Spleen (tissue), 11 donors: ENCODE measurements around the gene BMPR1A. TPM values are rescaled to one million over a fixed set of nuclear protein-coding genes. Genes with fewer than 3 reads are reported as not detected.

Experiments
- DNase-seq: peaks from one replicate; pipeline ENCODE4 v3.0.0-alpha.2; 2020
- H3K27ac ChIP-seq, 8 donors: fragments of 200-600 bp; sonication (generic) in 7 of 8; 1 replicate in 4 of 8; 2 replicates in 4 of 8; pipeline versions ENCODE4 v1.5.0 to v1.8.0; 2016 to 2021; ENCODE audit warnings: inconsistent platforms in 4 of 8, mild to moderate bottlenecking in 4 of 8, moderate library complexity in 1 of 8
- H3K27me3 ChIP-seq, 7 donors: fragments of 200-600 bp; sonication (generic) in 6 of 7; replicated peaks in 1 of 7; 1 replicate in 4 of 7; 2 replicates in 3 of 7; pipeline versions ENCODE4 v1.5.0 to v1.8.0; 2016 to 2021; ENCODE audit warnings: inconsistent platforms in 3 of 7, mild to moderate bottlenecking in 1 of 7
- H3K36me3 ChIP-seq, 6 donors: fragments of 200-600 bp; sonication (generic) in 5 of 6; 1 replicate in 4 of 6; 2 replicates in 2 of 6; pipeline versions ENCODE4 v1.5.0 to v1.8.0; 2016 to 2021; ENCODE audit warnings: inconsistent platforms in 2 of 6
- H3K4me1 ChIP-seq, 6 donors: fragments of 200-600 bp; sonication (generic) in 5 of 6; 1 replicate in 3 of 6; 2 replicates in 3 of 6; pipeline versions ENCODE4 v1.5.0 to v1.8.0; 2016 to 2021; ENCODE audit warnings: inconsistent platforms in 3 of 6
- H3K4me3 ChIP-seq, 8 donors: fragments of 200-600 bp; sonication (generic) in 7 of 8; 1 replicate in 4 of 8; 2 replicates in 4 of 8; pipeline versions ENCODE4 v1.5.0 to v1.8.0; 2016 to 2021; ENCODE audit warnings: inconsistent platforms in 4 of 8, mild to moderate bottlenecking in 4 of 8, moderate library complexity in 2 of 8
- H3K9me3 ChIP-seq, 8 donors: fragments of 200-600 bp; sonication (generic) in 7 of 8; 1 replicate in 4 of 8; 2 replicates in 4 of 8; pipeline versions ENCODE4 v1.5.0 to v1.8.0; 2016 to 2021; ENCODE audit warnings: inconsistent platforms in 4 of 8
- CTCF ChIP-seq, 11 experiments: fragments of 200-600 bp in 7 of 11; fragments of 450-650 bp in 4 of 11; sonication (generic) in 4 of 11; IDR thresholded peaks in 8 of 11; conservative IDR thresholded peaks in 3 of 11; 1 replicate in 7 of 11; 2 replicates in 4 of 11; pipeline versions ENCODE4 v1.4.0 to v1.8.0; 2016 to 2021; ENCODE audit warnings: antibody characterized with exemption in 11 of 11, inconsistent platforms in 4 of 11, mild to moderate bottlenecking in 1 of 11
- POLR2A ChIP-seq, 3 donors: fragments of 450-650 bp; IDR thresholded peaks; one replicate each; pipeline ENCODE4 v1.5.1; 2017; ENCODE audit warnings: antibody characterized with exemption in 3 of 3, mild to moderate bottlenecking in 1 of 3
- POLR2AphosphoS5 ChIP-seq, 3 donors: sonication (generic); formaldehyde crosslinking; IDR thresholded peaks; one replicate each; pipeline ENCODE4 v1.5.1; 2017; ENCODE audit warnings: antibody characterized with exemption in 3 of 3
- WGBS, 5 donors: extraction: QIAGEN DNeasy Blood & Tissue Kit in 3 of 5; methylation state at CpG; one replicate each; pipeline versions ENCODE4 v1.1.5 to v1.1.7; 2013 to 2018; 5-methylcytosine and 5-hydroxymethylcytosine counted together
- intact Hi-C: fragments of 100-400 bp; cut with DNase I; formaldehyde crosslinking; loops from one replicate; pipeline ENCODE4 v1.15.0; 2023; ENCODE audit warnings: low total_unique reads
- polyA plus RNA-seq, 3 donors: library from polyadenylated mRNA; stranded (reverse); fragments of 200-250 nt; gene quantifications; one replicate each; pipeline ENCODE4 v1.2.1, GENCODE V29; 2013
- total RNA-seq, 7 donors: library from RNA; depleted of rRNA in 3 of 7; stranded (reverse); fragments of >200 nt in 3 of 7; fragmentation: NEBNext Ultra II Directional in 4 of 7; extraction: Animal tissue kit (Norgen Biotek cat#: 25700) in 4 of 7; gene quantifications; one replicate each; pipeline versions ENCODE4 v1.1.0 to v1.2.1, GENCODE V29; 2016 to 2021
- donor health status: healthy with polysubstance abuse.
- donor health status: DM: no; HTN: no; CAD: no; lungs with moderate emphysema.
- donor health status: DM: no; HTN: no; CAD: no.
- donor health status: Bipolar disorder and iron deficiency.
- donor health status: healthy.
- donor health status: DM: no; HTN: no; CAD: no.
- donor health status: DM: yes; HTN: yes; CAD: no.

Gene BMPR1A
- total and polyA plus RNA-seq, 10 donors: 1.3 to 17.9 (median 10.2) TPM

- WGBS, 5 donors: 0 to 2% (median 2%) methylated on average over 17 to 89 of the region's 89 CpGs
- intact Hi-C loops: no loop called here
These were observed 494 bp upstream of the BMPR1A start for GRCh38 chr10:86755740-86756510.

GRCh38 chr10:86757113-86757972, 924 bp downstream of the BMPR1A start:
- H3K27ac ChIP-seq: peak overlapping the region in 7 of 8 donors; percentile 69 to 86 (median 84)
- DNase-seq: peak; percentile 83
- H3K27me3 ChIP-seq: peaks cover 0 to 94% (median 39%) of the 10 kb centered on the region in 7 donors
- peaks cover 8 to 58% (median 32%) of the 10 kb centered on the region in 6 donors for H3K4me1 ChIP-seq
- intact Hi-C loops: no loop called here
- peak overlapping the region; percentile 47 to 92 (median 70) for H3K4me3 ChIP-seq
- 5 to 13% (median 6%) methylated on average over 27 to 47 of the region's 47 CpGs for WGBS, 5 donors
- TF ChIP-seq POLR2A (IDR thresholded peaks at IDR 0.05): no peak
- peak in 1 of 11 experiments; percentile 10 for TF ChIP-seq CTCF (IDR thresholded peaks at IDR 0.05 in 8 of 11, conservative IDR thresholded peaks at IDR 0.05 in 3 of 11)
- no peaks in the 10 kb centered on the region for H3K9me3 ChIP-seq
- H3K36me3 ChIP-seq: no peaks in the 10 kb centered on the region

More at GRCh38 chr10:86755740-86756510, 494 bp upstream of the BMPR1A start:
- peak overlapping the region; percentile 60 to 86 (median 82) for H3K27ac ChIP-seq
- peak; percentile 94 for DNase-seq
- no peaks in the 10 kb centered on the region for H3K36me3 ChIP-seq
- TF ChIP-seq POLR2AphosphoS5 (IDR thresholded peaks at IDR 0.05): peak in 2 of 3 donors; percentile 62 to 63
- TF ChIP-seq CTCF (IDR thresholded peaks at IDR 0.05 in 8 of 11, conservative IDR thresholded peaks at IDR 0.05 in 3 of 11): no peak
- TF ChIP-seq POLR2A (IDR thresholded peaks at IDR 0.05): no peak
- peak overlapping the region; percentile 47 to 92 (median 68) for H3K4me3 ChIP-seq
- peaks cover 8 to 58% (median 32%) of the 10 kb centered on the region in 6 donors for H3K4me1 ChIP-seq
- peaks cover 0 to 92% (median 39%) of the 10 kb centered on the region in 7 donors for H3K27me3 ChIP-seq
- no peaks in the 10 kb centered on the region for H3K9me3 ChIP-seq

- WGBS, 5 donors: 26 to 36% (median 33%) methylated on average over 9 of the region's 9 CpGs
- intact Hi-C loops: no loop called here
- Histone ChIP-seq H3K9me3 (no peaks in the 10 kb centered on the region), H3K27ac (peak overlapping the region in 2 of 8 donors; percentile 84 to 85), H3K36me3 (no peaks in the 10 kb centered on the region), H3K4me1 (peaks cover 8 to 50% (median 28%) of the 10 kb centered on the region in 6 donors), H3K4me3 (peak overlapping the region in 3 of 8 donors; percentile 67 to 92 (median 77)), H3K27me3 (peaks cover 0 to 95% (median 39%) of the 10 kb centered on the region in 7 donors)
- TF ChIP-seq POLR2AphosphoS5 (IDR thresholded peaks at IDR 0.05) (no peak), POLR2A (IDR thresholded peaks at IDR 0.05) (no peak), CTCF (IDR thresholded peaks at IDR 0.05 in 8 of 11, conservative IDR thresholded peaks at IDR 0.05 in 3 of 11) (no peak)
- DNase-seq: no peak
These were observed 2.0 kb downstream of the BMPR1A start for GRCh38 chr10:86758189-86759072.
